Activated naive CD4-positive, alpha-beta T cell treated with Interleukin-2 at 50 U/mL for 16 hours (primary cell): ENCODE results near the gene ZFYVE9.

ENCODE experiments used
- DNase-seq: peaks from one replicate; pipeline ENCODE4 v3.0.0-alpha.2; 2020

Gene ZFYVE9

GRCh38 chr1:52259886-52260285 is 118.0 kb downstream of the ZFYVE9 start:
- DNase-seq: no peak

- DNase-seq: no peak
Observed at GRCh38 chr1:52263153-52263910, 121.4 kb downstream of the ZFYVE9 start.

GRCh38 chr1:52264530-52265115 is 122.7 kb downstream of the ZFYVE9 start:
- DNase-seq: no peak

GRCh38 chr1:52266507-52266906 is 124.6 kb downstream of the ZFYVE9 start:
- DNase-seq: no peak

GRCh38 chr1:52268372-52268771 is 126.5 kb downstream of the ZFYVE9 start:
- DNase-seq: no peak

GRCh38 chr1:52281518-52281917 is 139.6 kb downstream of the ZFYVE9 start:
- DNase-seq: no peak

GRCh38 chr1:52288286-52288685 is 146.4 kb downstream of the ZFYVE9 start:
- DNase-seq: no peak

GRCh38 chr1:52294580-52294979 is 152.7 kb downstream of the ZFYVE9 start:
- DNase-seq: no peak

GRCh38 chr1:52296345-52296744 is 154.5 kb downstream of the ZFYVE9 start:
- no peak for DNase-seq

- no peak for DNase-seq
Observed at GRCh38 chr1:52305417-52306226, 163.7 kb downstream of the ZFYVE9 start.

- no peak for DNase-seq
Observed at GRCh38 chr1:52306227-52307006, 164.5 kb downstream of the ZFYVE9 start.

GRCh38 chr1:52321061-52321460 is 179.2 kb downstream of the ZFYVE9 start:
- DNase-seq: no peak

- DNase-seq: no peak
Observed at GRCh38 chr1:52323731-52324130, 181.8 kb downstream of the ZFYVE9 start.

- no peak for DNase-seq
Observed at GRCh38 chr1:52325786-52326185, 183.9 kb downstream of the ZFYVE9 start.

GRCh38 chr1:52328615-52329014 is 186.7 kb downstream of the ZFYVE9 start:
- no peak for DNase-seq

GRCh38 chr1:52332411-52332810 is 190.5 kb downstream of the ZFYVE9 start:
- no peak for DNase-seq

- DNase-seq: no peak
Observed at GRCh38 chr1:52334906-52335528, 193.1 kb downstream of the ZFYVE9 start.

- no peak for DNase-seq
Observed at GRCh38 chr1:52337439-52337838, 195.6 kb downstream of the ZFYVE9 start.

GRCh38 chr1:52341655-52342260 is 199.9 kb downstream of the ZFYVE9 start:
- DNase-seq: no peak

- DNase-seq: no peak
Observed at GRCh38 chr1:52343979-52344378, 202.1 kb downstream of the ZFYVE9 start.

GRCh38 chr1:52345252-52345651 is 203.4 kb downstream of the ZFYVE9 start:
- no peak for DNase-seq

GRCh38 chr1:52346653-52347052 is 204.8 kb downstream of the ZFYVE9 start:
- no peak for DNase-seq
